ENCODE data around the gene MTNR1B.

Gene MTNR1B

GRCh38 chr11:92969634-92970347, at the start of gene MTNR1B:
MTNR1B (plus strand) TSS chr11:92969651; CDS start chr11:92969726, 75 bp downstream.
- DNase-seq: no peak

- DNase-seq: no peak
Measured at GRCh38 chr11:92920331-92920730, 49.1 kb upstream of the MTNR1B start.

- DNase-seq: no peak
Measured at GRCh38 chr11:92922731-92923130, 46.7 kb upstream of the MTNR1B start.

- no peak for DNase-seq
Measured at GRCh38 chr11:92929246-92929645, 40.2 kb upstream of the MTNR1B start.

GRCh38 chr11:92929653-92930052, 39.8 kb upstream of the MTNR1B start:
- no peak for DNase-seq

GRCh38 chr11:92931746-92932422, 37.6 kb upstream of the MTNR1B start:
- DNase-seq: no peak

- DNase-seq: no peak
Measured at GRCh38 chr11:92939305-92939704, 30.1 kb upstream of the MTNR1B start.

GRCh38 chr11:92941676-92942571, 27.5 kb upstream of the MTNR1B start:
- no peak for DNase-seq

- no peak for DNase-seq
Measured at GRCh38 chr11:92946707-92947106, 22.7 kb upstream of the MTNR1B start.

GRCh38 chr11:92948116-92948515, 21.3 kb upstream of the MTNR1B start:
- DNase-seq: no peak

- DNase-seq: no peak
Measured at GRCh38 chr11:92954003-92954402, 15.4 kb upstream of the MTNR1B start.

- DNase-seq: no peak
Measured at GRCh38 chr11:92955860-92956259, 13.6 kb upstream of the MTNR1B start.

GRCh38 chr11:92960886-92961285, 8.6 kb upstream of the MTNR1B start:
- no peak for DNase-seq

GRCh38 chr11:92962446-92962845, 7.0 kb upstream of the MTNR1B start:
- DNase-seq: no peak

- DNase-seq: no peak
Measured at GRCh38 chr11:92964471-92964870, 5.0 kb upstream of the MTNR1B start.

GRCh38 chr11:92965196-92965595, 4.3 kb upstream of the MTNR1B start:
- DNase-seq: no peak

- no peak for DNase-seq
Measured at GRCh38 chr11:92967178-92967577, 2.3 kb upstream of the MTNR1B start.

- DNase-seq: no peak
Measured at GRCh38 chr11:92967867-92968266, 1.6 kb upstream of the MTNR1B start.

GRCh38 chr11:92969293-92969633, 188 bp upstream of the MTNR1B start:
- no peak for DNase-seq

- no peak for DNase-seq
Measured at GRCh38 chr11:92972248-92972647, 2.8 kb downstream of the MTNR1B start.

- no peak for DNase-seq
Measured at GRCh38 chr11:92975285-92975684, 5.8 kb downstream of the MTNR1B start.

GRCh38 chr11:92976681-92977080, 7.2 kb downstream of the MTNR1B start:
- no peak for DNase-seq

GRCh38 chr11:92977401-92977800, 8.0 kb downstream of the MTNR1B start:
- no peak for DNase-seq

All from NCI-H748 treated with DMSO at 0.1 percent for 48 hours (cell line).